ENCODE results near the gene LORICRIN.

The LORICRIN gene

DNA sequence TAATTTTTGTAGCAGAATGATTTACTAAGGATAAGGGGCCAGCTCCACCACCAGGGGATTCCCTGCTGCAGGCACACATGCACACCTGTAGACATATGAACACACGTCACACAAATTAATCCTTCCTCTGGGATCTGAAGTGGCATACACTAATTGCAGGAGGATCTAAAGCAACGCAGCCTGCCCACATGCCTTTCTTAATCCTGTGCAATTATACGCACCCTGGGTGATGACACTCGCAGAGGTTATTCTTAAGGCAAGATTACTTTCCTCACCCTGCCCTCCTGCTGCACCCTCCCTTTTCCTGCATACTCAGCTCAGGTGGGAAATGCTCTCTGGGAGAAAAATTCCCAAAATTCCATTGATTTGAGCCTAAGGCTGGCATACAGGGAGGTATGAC, 7.5 kb upstream of the LORICRIN start:
- Histone ChIP-seq H3K79me2 (ENCODE audit: insufficient read depth, low read length) (no peaks in the 10 kb centered on the region), H3K9ac (ENCODE audit: low read length) (no peak overlapping the region), H3K27me3 (ENCODE audit: insufficient read depth, low read length) (no peaks in the 10 kb centered on the region), H3K4me3 (ENCODE audit: low read depth, low read length, poor library complexity, severe bottlenecking) (no peak overlapping the region), H3K9me2 (ENCODE audit: low read depth, low read length) (no peaks in the 10 kb centered on the region), H4K20me1 (ENCODE audit: insufficient read depth, low read length) (no peaks in the 10 kb centered on the region), H3K27ac (ENCODE audit: low read depth, low read length, poor library complexity, severe bottlenecking) (no peak overlapping the region), H3K4me2 (ENCODE audit: low read length) (no peak overlapping the region), H3K9me3 (ENCODE audit: low read length) (no peaks in the 10 kb centered on the region), H3K4me1 (ENCODE audit: insufficient read depth, low read length, severe bottlenecking) (no peaks in the 10 kb centered on the region), H2AFZ (ENCODE audit: low read length) (no peak overlapping the region), H3F3A (ENCODE audit: insufficient read depth, low read length) (no peaks in the 10 kb centered on the region), H3K36me3 (ENCODE audit: insufficient read depth, low read length) (no peaks in the 10 kb centered on the region)
- TF ChIP-seq, protein P1, sequence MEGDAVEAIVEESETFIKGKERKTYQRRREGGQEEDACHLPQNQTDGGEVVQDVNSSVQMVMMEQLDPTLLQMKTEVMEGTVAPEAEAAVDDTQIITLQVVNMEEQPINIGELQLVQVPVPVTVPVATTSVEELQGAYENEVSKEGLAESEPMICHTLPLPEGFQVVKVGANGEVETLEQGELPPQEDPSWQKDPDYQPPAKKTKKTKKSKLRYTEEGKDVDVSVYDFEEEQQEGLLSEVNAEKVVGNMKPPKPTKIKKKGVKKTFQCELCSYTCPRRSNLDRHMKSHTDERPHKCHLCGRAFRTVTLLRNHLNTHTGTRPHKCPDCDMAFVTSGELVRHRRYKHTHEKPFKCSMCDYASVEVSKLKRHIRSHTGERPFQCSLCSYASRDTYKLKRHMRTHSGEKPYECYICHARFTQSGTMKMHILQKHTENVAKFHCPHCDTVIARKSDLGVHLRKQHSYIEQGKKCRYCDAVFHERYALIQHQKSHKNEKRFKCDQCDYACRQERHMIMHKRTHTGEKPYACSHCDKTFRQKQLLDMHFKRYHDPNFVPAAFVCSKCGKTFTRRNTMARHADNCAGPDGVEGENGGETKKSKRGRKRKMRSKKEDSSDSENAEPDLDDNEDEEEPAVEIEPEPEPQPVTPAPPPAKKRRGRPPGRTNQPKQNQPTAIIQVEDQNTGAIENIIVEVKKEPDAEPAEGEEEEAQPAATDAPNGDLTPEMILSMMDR (IDR thresholded peaks at IDR 0.05; ENCODE audit: low read length) = no peak
- TF ChIP-seq EZH2 (IDR thresholded peaks at IDR 0.05; ENCODE audit: borderline replicate concordance, low read length) = no peak

DNA sequence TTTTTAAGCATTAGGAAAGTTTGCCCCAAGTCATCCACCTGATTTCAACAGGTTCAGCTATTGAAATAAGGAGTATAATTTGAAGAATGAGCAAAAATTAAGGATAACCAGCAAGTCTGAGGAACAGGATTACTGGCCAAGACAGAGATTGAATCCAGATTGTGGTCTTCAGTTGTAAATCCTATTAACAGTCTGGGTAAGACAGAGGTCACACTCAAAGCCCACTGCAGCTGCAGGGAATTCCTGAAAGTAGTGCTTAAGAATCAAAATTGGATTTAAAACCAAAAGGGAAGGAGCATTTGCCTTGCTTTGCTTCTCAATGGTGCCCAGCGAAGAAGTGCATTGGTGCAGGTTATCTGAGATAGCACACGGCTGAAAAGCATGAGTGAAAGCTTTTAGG, 6.4 kb upstream of the LORICRIN start:
- H3K27ac ChIP-seq (ENCODE audit: low read depth, low read length, poor library complexity, severe bottlenecking) = no peak overlapping the region
- no peaks in the 10 kb centered on the region for H3K9me2 ChIP-seq (ENCODE audit: low read depth, low read length)
- no peaks in the 10 kb centered on the region for H3K36me3 ChIP-seq (ENCODE audit: insufficient read depth, low read length)
- no peaks in the 10 kb centered on the region for H3K27me3 ChIP-seq (ENCODE audit: insufficient read depth, low read length)
- H4K20me1 ChIP-seq (ENCODE audit: insufficient read depth, low read length) = no peaks in the 10 kb centered on the region
- no peaks in the 10 kb centered on the region for H3K9me3 ChIP-seq (ENCODE audit: low read length)
- H3F3A ChIP-seq (ENCODE audit: insufficient read depth, low read length) = no peaks in the 10 kb centered on the region
- no peak overlapping the region for H3K4me3 ChIP-seq (ENCODE audit: low read depth, low read length, poor library complexity, severe bottlenecking)
- TF ChIP-seq, protein P1 (IDR thresholded peaks at IDR 0.05; ENCODE audit: low read length) = no peak
- TF ChIP-seq EZH2 (IDR thresholded peaks at IDR 0.05; ENCODE audit: borderline replicate concordance, low read length) = no peak
- H3K9ac ChIP-seq (ENCODE audit: low read length) = no peak overlapping the region
- H2AFZ ChIP-seq (ENCODE audit: low read length) = no peak overlapping the region
- no peaks in the 10 kb centered on the region for H3K4me1 ChIP-seq (ENCODE audit: insufficient read depth, low read length, severe bottlenecking)
- H3K79me2 ChIP-seq (ENCODE audit: insufficient read depth, low read length) = no peaks in the 10 kb centered on the region
- H3K4me2 ChIP-seq (ENCODE audit: low read length) = no peak overlapping the region

- H3K27ac ChIP-seq (ENCODE audit: low read depth, low read length, poor library complexity, severe bottlenecking) = no peak overlapping the region
- H3K4me1 ChIP-seq (ENCODE audit: insufficient read depth, low read length, severe bottlenecking) = no peaks in the 10 kb centered on the region
- H3K36me3 ChIP-seq (ENCODE audit: insufficient read depth, low read length) = no peaks in the 10 kb centered on the region
- H4K20me1 ChIP-seq (ENCODE audit: insufficient read depth, low read length) = no peaks in the 10 kb centered on the region
- H3K9ac ChIP-seq (ENCODE audit: low read length) = no peak overlapping the region
- H3K9me3 ChIP-seq (ENCODE audit: low read length) = no peaks in the 10 kb centered on the region
- no peak overlapping the region for H3K4me2 ChIP-seq (ENCODE audit: low read length)
- no peaks in the 10 kb centered on the region for H3K79me2 ChIP-seq (ENCODE audit: insufficient read depth, low read length)
- no peaks in the 10 kb centered on the region for H3K27me3 ChIP-seq (ENCODE audit: insufficient read depth, low read length)
- no peak overlapping the region for H3K4me3 ChIP-seq (ENCODE audit: low read depth, low read length, poor library complexity, severe bottlenecking)
- TF ChIP-seq, protein P1 (IDR thresholded peaks at IDR 0.05; ENCODE audit: low read length) = no peak
- no peak for TF ChIP-seq EZH2 (IDR thresholded peaks at IDR 0.05; ENCODE audit: borderline replicate concordance, low read length)
- H3F3A ChIP-seq (ENCODE audit: insufficient read depth, low read length) = no peaks in the 10 kb centered on the region
- no peaks in the 10 kb centered on the region for H3K9me2 ChIP-seq (ENCODE audit: low read depth, low read length)
- H2AFZ ChIP-seq (ENCODE audit: low read length) = no peak overlapping the region
Observed at GRCh38 chr1:153253693-153254092, 5.8 kb upstream of the LORICRIN start.

Data from OCI-LY1 (cell line).